Panc1 (cell line): ENCODE measurements around the gene MCOLN1. TPM values are rescaled to one million over a fixed set of nuclear protein-coding genes. Genes with fewer than 3 reads are reported as not detected.

Experiments
- ATAC-seq: fragments of 200-7000 bp; cut with Tn5 transposase; 2 replicates; pipeline ENCODE4 v1.9.1; 2020; ENCODE audit warnings: mild to moderate bottlenecking, moderate library complexity
- BruUV-seq: library from RNA; stranded (reverse); fragments of 400-500 nt; replicated peaks from 2 replicates; lab custom pipeline; 2021; lab: Mats Ljungman, UMichigan
- CTCF ChIA-PET: fragments of 300-600 bp; sonication (Branson Sonifier 250); formaldehyde crosslinking; loops from one replicate; lab custom pipeline; 2022; ENCODE audit warnings: antibody characterized with exemption; lab: Charles Lee
- POLR2A ChIA-PET: fragments of 300-600 bp; sonication (Branson Sonifier 250); formaldehyde crosslinking; loops from one replicate; lab custom pipeline; 2022; ENCODE audit warnings: antibody characterized with exemption; lab: Charles Lee
- DNase-seq: peaks from one replicate; pipeline ENCODE4 v3.0.0-alpha.2; 2010; ENCODE audit warnings: low read depth, low spot score
- H3K27ac ChIP-seq: 2 replicates; pipeline ENCODE4 v1.5.1; 2011; ENCODE audit warnings: mild to moderate bottlenecking, low read length, inconsistent platforms
- H3K27me3 ChIP-seq: fragments of 200-500 bp; sonication (Bioruptor generic); 2 replicates; pipeline ENCODE4 v1.6.0; 2014; ENCODE audit warnings: low read length, inconsistent platforms; ENCODE audit not compliant: control insufficient read depth, insufficient read depth
- H3K36me3 ChIP-seq: fragments of 200-500 bp; sonication (Bioruptor generic); 2 replicates; pipeline ENCODE4 v1.5.1; 2014; ENCODE audit warnings: inconsistent platforms, mild to moderate bottlenecking, low read length, moderate library complexity; ENCODE audit not compliant: control insufficient read depth, insufficient read depth
- H3K4me1 ChIP-seq: 2 replicates; pipeline ENCODE4 v1.5.1; 2011; ENCODE audit warnings: inconsistent platforms, mild to moderate bottlenecking, low read length, moderate library complexity; ENCODE audit not compliant: control insufficient read depth, insufficient read depth
- H3K4me3 ChIP-seq, 2 experiments: 2 replicates each; pipeline ENCODE4 v1.5.1; 2011 to 2012; ENCODE audit warnings: low read depth in 2 of 2, low read length in 2 of 2, mild to moderate bottlenecking in 2 of 2, inconsistent platforms in 1 of 2, moderate library complexity in 1 of 2
- H3K9me3 ChIP-seq: fragments of 200-500 bp; sonication (Bioruptor generic); 2 replicates; pipeline ENCODE4 v1.5.1; 2014; ENCODE audit warnings: low read depth, mild to moderate bottlenecking, inconsistent platforms, low read length, moderate library complexity; ENCODE audit not compliant: control insufficient read depth, insufficient read depth
- POLR2AphosphoS5 ChIP-seq: IDR thresholded peaks from 2 replicates; pipeline ENCODE4 v1.6.1; 2012; ENCODE audit warnings: mild to moderate bottlenecking, low read depth, low read length, moderate library complexity
- SIN3A ChIP-seq: IDR thresholded peaks from 2 replicates; pipeline ENCODE4 v1.6.1; 2012; ENCODE audit warnings: low read depth, mild to moderate bottlenecking, low read length, moderate library complexity, borderline replicate concordance; ENCODE audit not compliant: insufficient read depth
- TCF7L2 ChIP-seq: IDR thresholded peaks from 2 replicates; pipeline ENCODE4 v1.6.1; 2011; ENCODE audit warnings: mild to moderate bottlenecking, low read depth, low read length, inconsistent platforms
- in situ Hi-C: cut with HindIII; loops from 2 replicates; pipeline ENCODE4 v1.10.0; 2016; ENCODE audit warnings: low sequenced_read_pairs, low pct_unique_long_range_greater_than_20kb
- intact Hi-C: fragments of 100-400 bp; cut with micrococcal nuclease; formaldehyde crosslinking; loops from one replicate; pipeline ENCODE4 v1.10.0; 2022; ENCODE audit not compliant: unreplicated experiment
- total RNA-seq: library from RNA; stranded (reverse); gene quantifications from one replicate; pipeline ENCODE4 v1.2.1, GENCODE V29; 2021; ENCODE audit not compliant: unreplicated experiment
- TF ChIP-seq, protein P1 (sequence below): fragments of 450-650 bp; IDR thresholded peaks from 2 replicates; pipeline ENCODE4 v1.5.1; 2017; ENCODE audit warnings: mild to moderate bottlenecking
- TF ChIP-seq, protein P2 (sequence below), 2 experiments: IDR thresholded peaks; 2 replicates each; pipeline ENCODE4 v1.6.1; 2011 to 2012; ENCODE audit warnings: low read depth in 2 of 2, control low read depth in 1 of 2, low read length in 1 of 2, mild to moderate bottlenecking in 1 of 2, moderate library complexity in 1 of 2; ENCODE audit not compliant: insufficient read depth in 1 of 2

Gene MCOLN1
- total RNA-seq, 1 experiment from 2014 or later: 28.0 TPM

DNA sequence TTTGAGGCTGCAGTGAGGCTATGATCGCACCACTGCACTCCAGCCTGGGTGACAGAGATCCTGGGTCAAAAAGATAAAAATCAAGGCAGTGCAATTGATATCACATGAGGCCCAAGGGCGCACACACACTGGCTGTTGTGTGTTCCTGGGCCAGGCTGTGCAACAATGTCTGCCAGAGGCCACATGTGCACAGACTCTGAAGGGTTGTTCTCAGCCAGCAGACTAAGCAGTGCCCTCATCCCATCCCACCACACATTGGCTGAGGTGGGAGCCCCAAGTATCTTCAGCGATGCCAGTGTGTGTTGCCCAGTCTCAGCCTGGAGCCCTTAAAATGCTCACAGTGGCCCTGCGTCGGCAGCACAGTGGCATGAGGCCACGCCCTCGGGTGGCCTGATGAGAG is 46.2 kb upstream of the MCOLN1 start:
- Histone ChIP-seq H3K9me3 (no peaks in the 10 kb centered on the region), H3K27me3 (no peaks in the 10 kb centered on the region), H3K36me3 (no peaks in the 10 kb centered on the region), H3K4me1 (no peaks in the 10 kb centered on the region), H3K27ac (no peak overlapping the region), H3K4me3 (no peak overlapping the region)
- DNase-seq: no peak
- intact Hi-C loops: no loop called here
- in situ Hi-C loops: no loop called here
- no TSS peak for BruUV-seq
- TF ChIP-seq SIN3A: no peak
- no peak for TF ChIP-seq TCF7L2
- TF ChIP-seq, protein P1, sequence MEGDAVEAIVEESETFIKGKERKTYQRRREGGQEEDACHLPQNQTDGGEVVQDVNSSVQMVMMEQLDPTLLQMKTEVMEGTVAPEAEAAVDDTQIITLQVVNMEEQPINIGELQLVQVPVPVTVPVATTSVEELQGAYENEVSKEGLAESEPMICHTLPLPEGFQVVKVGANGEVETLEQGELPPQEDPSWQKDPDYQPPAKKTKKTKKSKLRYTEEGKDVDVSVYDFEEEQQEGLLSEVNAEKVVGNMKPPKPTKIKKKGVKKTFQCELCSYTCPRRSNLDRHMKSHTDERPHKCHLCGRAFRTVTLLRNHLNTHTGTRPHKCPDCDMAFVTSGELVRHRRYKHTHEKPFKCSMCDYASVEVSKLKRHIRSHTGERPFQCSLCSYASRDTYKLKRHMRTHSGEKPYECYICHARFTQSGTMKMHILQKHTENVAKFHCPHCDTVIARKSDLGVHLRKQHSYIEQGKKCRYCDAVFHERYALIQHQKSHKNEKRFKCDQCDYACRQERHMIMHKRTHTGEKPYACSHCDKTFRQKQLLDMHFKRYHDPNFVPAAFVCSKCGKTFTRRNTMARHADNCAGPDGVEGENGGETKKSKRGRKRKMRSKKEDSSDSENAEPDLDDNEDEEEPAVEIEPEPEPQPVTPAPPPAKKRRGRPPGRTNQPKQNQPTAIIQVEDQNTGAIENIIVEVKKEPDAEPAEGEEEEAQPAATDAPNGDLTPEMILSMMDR: no peak
- ATAC-seq: no peak
- CTCF ChIA-PET: no interaction called here
- POLR2A ChIA-PET: no interaction called here

DNA sequence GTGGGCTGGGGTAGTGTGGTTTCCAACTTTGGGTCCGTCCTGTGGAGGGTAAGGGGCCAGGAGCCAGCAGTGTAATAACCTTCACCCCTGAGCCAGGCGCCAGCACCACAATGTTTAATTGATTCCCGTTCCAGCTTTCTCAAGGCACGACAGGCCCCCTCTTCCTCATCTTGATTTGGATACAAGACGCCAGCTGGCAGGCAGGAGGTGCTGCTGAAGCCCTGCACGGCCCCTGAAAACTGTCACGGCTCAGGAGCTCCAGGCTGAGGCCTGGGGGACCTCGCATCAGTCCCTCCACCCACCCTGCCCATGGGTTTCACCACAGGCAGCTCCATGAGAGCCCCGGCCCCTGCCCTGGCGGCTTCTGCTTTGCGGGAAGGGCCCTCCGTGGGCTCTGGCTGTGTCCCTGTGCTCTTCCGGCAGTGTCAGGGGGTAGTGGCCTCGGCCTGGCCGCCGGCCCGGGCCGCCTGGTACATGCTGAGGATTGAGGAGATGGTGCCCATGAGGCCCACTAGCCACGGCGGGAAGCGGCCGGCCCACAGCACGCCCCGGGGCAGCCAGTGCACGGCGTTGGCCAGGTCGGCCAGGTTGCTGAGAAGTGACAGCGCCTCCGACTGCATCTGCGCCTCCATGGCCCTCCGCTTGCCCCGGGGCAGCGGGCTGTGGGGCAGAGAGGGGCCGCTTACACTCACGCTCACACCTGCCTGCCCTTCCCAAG is 45.5 kb upstream of the MCOLN1 start:
- H3K4me1 ChIP-seq: no peaks in the 10 kb centered on the region
- H3K36me3 ChIP-seq: no peaks in the 10 kb centered on the region
- in situ Hi-C loops (no loop called here), intact Hi-C loops (no loop called here)
- H3K27ac ChIP-seq: no peak overlapping the region
- no peaks in the 10 kb centered on the region for H3K9me3 ChIP-seq
- CTCF ChIA-PET: no interaction called here
- DNase-seq (no peak), ATAC-seq (no peak)
- H3K4me3 ChIP-seq: no peak overlapping the region
- POLR2A ChIA-PET: no interaction called here
- no peaks in the 10 kb centered on the region for H3K27me3 ChIP-seq
- BruUV-seq: no TSS peak
- TF ChIP-seq, protein P2, sequence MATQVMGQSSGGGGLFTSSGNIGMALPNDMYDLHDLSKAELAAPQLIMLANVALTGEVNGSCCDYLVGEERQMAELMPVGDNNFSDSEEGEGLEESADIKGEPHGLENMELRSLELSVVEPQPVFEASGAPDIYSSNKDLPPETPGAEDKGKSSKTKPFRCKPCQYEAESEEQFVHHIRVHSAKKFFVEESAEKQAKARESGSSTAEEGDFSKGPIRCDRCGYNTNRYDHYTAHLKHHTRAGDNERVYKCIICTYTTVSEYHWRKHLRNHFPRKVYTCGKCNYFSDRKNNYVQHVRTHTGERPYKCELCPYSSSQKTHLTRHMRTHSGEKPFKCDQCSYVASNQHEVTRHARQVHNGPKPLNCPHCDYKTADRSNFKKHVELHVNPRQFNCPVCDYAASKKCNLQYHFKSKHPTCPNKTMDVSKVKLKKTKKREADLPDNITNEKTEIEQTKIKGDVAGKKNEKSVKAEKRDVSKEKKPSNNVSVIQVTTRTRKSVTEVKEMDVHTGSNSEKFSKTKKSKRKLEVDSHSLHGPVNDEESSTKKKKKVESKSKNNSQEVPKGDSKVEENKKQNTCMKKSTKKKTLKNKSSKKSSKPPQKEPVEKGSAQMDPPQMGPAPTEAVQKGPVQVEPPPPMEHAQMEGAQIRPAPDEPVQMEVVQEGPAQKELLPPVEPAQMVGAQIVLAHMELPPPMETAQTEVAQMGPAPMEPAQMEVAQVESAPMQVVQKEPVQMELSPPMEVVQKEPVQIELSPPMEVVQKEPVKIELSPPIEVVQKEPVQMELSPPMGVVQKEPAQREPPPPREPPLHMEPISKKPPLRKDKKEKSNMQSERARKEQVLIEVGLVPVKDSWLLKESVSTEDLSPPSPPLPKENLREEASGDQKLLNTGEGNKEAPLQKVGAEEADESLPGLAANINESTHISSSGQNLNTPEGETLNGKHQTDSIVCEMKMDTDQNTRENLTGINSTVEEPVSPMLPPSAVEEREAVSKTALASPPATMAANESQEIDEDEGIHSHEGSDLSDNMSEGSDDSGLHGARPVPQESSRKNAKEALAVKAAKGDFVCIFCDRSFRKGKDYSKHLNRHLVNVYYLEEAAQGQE (IDR thresholded peaks at IDR 0.05; ENCODE audit: insufficient read depth in 1 of 2, low read depth in 2 of 2, low read length in 1 of 2): no peak
- TF ChIP-seq, protein P1: no peak
- TF ChIP-seq POLR2AphosphoS5 (no peak), TCF7L2 (no peak), SIN3A (no peak)
